ENCODE measurements around the gene PLCL1. TPM values are rescaled to one million over a fixed set of nuclear protein-coding genes. Genes with fewer than 3 reads are reported as not detected.
A peak's percentile ranks its signal among the peaks of the same experiment; 100 is the strongest.

The PLCL1 gene
- polyA plus RNA-seq, 1 donor: 20.7 TPM

DNA sequence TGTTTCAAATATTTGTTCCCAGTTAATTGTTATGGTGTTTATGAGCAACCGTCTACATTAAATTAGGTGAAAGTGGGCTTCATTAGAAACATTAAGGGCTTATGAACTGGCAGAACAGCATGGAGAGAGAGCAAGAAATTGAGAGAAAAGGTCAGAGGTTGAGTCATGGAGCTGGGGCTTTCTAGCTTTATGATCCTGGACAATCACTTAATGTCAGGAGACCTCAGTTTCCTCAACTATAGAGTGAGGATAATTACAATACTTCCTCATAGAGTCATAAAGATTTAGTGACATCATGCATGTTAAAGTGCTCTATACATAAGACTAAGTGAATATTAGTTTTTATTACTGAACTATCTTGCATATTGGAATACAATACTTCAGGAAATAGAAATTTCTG is 83.9 kb downstream of the PLCL1 start:
- DNase-seq: no peak

DNA sequence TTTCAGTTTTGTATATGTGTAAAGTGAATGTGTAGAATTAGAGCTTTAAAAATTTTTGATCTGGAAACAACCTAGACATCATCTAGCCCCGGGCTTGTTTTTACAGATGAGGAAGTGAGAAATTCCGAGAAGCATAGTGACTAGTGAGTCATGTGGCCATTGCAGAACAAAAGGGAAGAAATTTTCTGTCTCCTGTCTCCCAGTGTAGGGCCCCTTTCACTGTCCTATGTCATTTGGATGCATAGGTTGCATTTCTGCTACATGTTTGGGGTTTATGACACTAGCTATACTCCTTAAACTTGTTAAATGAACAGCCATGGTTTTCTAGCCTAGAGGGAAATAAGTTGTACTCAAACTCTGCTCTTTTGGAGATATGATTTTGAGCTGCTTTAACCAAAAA is 84.6 kb downstream of the PLCL1 start:
- no peak for DNase-seq

DNA sequence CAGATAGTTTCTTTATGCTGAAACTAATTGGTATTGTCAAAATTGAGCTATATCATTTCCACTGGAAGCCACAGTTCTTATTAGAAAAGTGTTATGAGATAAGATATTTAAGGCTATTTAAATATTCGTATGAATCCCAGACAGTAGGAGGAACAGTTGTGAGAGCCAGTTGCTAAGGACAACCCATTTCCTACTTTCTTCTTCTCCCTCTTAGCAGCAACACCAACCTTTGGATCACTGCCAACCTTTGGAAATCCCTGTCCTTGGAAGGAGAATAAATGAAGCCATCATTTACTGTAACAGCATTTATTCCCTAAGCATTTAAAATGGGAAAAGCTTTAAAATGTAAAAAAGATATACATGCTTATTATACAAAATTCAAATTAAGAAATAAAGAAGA is 85.8 kb downstream of the PLCL1 start:
- no peak for DNase-seq

DNA sequence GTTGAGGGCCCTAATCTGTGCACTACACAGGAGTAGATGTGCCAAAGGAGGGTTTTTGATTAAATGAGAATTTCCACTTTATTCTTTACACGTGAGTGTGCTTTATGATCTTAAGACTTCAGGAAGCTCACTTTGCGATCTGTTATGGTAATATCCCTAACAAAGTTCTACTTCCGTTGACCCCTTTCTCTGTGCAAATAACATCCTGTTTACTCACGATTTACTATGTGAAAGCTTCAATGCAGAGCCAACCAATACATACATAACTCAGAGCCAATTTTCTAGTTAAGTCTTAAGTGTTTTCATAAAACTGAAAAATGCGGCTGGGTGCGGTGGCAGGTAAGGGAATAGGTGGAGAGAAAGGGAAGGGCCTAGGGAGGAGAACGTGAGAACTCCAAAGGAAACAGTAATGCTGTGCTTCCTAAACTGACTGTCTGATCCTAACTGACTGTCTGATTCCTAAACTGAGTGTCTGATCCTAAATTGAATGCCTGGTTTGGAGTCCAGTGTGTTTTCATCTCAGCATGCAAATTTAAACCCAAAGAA is 87.6 kb downstream of the PLCL1 start:
- no peak for DNase-seq

DNA sequence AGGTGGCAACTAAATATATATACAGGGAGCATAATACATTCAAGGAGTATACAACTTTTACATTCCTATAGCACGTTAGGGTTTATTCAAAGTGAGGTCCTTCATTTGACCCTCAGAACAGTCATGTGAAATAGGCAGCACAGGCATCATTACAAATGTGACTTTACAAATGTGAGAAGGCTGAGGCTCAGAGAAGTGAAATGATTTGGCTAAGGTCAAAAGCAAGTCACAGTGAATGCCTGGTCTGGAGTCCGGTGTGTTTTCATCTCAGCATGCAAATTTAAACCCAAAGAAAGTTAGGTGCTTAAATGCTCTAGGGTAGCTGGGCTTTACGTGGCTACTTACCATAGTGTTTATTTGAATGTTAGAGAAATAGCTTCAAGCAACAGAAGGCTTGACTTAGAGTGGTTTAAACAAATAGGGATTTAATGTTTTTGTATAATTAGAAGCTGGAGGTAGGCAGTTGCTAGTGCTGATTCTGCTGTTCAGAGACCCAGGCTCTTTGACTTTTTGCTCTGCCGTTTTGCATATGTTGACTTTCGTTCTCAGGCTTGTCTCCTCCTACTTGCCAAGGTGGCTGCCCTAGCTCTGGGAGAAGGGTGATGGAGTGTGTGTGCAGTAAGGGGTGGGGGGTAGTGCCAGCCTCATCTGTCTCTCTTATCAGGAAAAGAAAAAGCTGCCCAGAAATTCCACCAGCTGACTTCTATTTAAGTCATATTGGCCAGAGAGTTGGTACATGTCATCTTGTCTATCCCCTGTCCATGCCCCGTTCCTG is 89.2 kb downstream of the PLCL1 start:
- no peak for DNase-seq

DNA sequence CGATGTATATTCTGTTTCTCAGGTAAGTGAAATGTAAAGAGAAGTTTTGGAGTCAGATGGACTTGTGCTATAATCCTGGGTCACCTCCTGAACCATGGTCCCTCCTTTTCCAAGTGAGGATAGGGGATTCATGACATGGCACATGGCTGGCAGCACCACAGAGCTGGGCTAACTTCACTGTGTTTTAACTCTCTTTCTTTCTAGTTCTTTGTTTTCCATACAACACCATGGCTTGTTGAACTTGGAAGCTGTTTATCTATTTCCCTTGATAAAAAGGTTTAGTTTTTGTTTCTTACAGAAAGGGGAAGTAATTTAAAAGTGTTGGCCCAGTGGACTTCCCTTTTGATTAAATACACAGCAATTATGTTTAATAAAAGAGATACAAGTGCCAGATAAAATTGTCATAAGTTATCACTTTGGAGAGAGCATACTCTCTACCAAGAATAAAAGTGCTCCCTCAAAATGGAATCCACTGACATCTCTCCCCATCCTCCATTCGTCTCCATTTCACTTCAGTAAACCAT is 90.4 kb downstream of the PLCL1 start:
- no peak for DNase-seq

DNA sequence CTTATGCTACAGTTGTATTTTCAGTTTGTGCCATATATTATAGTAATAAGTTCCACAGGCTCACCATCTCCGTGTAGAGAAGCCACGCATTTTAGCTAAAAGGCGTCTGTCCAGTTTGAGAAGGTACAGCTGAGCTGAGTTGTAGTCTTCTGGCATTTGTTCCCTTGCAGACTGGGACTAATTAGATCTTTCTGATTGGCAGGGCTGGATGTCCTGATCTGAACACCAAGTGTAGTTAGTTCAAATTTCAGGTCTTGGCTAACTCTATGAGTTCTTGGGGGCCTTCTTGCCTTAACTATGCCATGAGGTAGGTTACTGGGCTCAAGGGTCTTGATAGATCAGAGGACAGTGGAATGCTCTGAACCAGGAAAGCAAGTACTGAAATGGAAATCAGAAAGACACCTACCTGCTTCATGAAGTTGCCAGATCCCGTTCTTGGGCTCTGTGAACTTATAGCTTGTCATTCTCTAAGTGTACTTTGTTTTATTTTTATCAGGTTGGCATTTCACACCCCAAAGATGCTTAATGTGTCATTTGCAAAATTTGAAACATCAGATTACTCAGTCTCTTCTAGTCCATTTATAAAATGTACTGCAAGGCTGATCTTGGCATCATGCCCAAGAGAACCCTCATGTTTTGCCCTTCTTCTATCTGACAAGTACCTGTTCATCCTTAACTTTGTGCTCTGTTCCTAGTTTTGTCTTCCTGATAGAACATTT is 93.7 kb downstream of the PLCL1 start:
- no peak for DNase-seq

DNA sequence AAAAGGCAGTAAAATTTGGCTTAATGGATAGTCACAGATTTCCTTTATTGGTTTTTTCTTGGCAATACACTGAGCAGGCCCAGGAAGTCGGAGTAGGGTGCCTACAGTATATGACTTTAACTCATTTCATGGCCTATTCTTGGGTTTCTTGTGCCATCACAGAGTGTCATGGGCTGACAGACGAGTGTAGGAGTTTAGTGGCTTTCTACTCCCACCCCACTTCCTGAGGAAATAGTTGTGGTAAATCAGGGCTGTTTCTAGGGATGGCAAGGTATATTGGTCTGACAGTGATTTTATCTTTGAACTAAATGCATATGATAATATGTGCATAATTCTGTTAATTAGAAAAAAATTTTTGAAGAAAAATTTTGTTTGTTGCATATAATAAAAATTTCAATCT is 100.1 kb downstream of the PLCL1 start:
- DNase-seq: no peak

DNA sequence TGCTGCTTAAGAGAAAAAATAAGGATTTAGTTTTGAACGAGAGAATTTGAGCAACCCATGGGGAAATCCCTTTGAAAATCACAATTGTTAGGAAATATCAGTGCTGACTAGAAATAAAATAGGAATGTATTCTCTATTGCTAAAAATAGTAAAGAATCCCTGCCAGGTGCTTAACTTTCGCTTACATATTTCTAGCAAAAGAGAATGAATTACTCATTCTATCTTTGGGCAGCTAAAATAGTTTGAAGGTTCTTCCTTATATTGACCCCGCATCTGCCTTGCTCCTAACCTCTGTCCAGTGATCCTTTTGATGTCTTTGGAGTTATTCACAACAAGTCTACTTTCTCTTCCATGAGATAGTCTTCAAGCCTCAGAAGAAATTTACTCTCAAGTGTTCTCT is 103.8 kb downstream of the PLCL1 start:
- DNase-seq: peak; percentile 46

DNA sequence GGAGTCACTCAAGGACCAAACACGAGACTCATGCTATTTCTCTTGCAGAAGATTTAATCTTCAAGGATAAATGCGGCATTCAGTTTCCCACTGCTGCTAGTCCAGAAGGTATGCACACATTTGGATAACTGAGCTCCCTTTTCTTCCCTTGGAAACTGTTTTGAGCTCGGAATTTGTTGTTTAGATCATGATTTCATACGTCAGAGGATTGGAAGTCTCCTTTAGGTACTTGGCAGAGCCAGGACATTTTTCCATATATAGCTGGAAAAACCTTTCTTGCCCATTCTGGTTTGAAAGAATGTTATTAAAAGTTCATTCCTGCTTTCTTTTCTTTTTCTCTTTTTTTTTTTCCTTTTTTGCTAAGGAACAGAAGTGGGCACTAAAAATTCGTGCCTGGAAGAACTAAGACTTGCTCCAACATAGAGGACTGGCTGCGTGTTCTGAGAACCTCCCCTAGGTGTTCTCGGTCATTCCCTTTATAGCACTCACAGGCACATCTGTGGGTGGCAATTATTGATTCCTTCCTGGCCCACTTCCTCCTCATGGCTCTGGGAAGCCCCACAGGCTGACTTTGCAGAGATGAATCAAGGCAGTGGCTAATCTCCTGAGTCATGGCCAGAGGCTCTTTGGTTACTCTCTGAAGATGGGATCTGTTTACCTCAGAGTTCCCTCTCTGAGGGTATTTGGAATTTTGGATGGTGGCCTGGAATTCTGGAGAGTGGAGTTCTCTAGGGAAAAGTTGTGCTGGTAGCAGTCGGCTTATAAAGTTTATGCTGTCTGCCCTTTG is 104.8 kb downstream of the PLCL1 start:
- DNase-seq: peak; percentile 74

DNA sequence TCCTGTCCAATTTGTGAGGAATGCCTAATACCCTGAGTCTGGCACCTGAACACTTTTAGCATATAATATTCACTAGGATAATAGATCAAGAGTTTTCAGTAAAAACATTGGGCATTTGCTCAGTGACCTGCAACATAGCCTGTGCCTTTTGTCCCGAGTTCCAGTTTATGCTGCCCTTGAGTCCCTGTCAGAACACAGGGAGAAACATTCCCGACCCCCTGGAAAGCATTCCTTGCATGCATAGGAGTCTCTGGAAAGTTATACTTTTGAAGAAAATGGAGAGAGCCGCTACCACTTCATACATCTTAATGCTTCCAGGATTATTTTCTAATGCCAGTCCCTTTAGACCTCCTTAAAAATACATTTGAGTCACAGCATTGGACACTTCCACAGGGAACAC is 107.3 kb downstream of the PLCL1 start:
- DNase-seq: no peak

DNA sequence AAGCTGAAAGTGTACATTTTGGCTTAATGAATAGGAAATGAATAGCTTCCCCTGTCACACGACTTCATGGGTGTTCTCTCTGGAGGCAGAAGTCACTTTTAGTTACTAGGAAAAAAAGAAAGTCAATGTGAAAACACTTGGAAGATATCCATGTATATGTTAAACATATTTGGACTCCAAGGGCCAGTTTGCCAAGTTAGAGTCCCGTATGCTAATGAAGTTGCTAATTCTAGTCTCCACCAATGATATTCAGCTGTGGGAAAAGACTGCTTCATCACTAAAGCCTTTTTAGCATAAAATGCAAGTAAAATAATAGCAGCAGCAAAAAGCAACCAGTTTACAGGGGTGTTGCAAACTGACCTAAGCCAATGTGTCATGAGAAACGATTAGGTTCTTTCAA is 108.7 kb downstream of the PLCL1 start:
- DNase-seq: no peak

DNA sequence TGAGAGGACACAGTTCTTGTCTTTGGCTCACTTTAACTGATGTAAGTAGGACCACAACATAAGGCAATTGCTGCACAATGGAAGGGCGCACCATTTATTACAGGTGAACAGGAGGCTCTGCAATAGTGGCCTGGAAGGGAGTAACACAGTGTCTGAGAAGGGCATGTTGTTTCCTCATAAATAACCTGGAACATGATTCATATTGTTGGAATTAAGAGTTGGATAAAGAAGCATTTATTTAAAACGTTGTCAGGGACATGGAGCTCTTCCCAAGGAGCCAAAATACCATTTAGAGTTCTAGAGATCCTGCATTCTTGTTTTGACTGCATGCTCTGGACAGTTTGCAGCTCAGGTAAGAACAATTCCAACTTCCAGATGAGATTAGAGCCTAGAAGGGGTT is 110.4 kb downstream of the PLCL1 start:
- DNase-seq: no peak

DNA sequence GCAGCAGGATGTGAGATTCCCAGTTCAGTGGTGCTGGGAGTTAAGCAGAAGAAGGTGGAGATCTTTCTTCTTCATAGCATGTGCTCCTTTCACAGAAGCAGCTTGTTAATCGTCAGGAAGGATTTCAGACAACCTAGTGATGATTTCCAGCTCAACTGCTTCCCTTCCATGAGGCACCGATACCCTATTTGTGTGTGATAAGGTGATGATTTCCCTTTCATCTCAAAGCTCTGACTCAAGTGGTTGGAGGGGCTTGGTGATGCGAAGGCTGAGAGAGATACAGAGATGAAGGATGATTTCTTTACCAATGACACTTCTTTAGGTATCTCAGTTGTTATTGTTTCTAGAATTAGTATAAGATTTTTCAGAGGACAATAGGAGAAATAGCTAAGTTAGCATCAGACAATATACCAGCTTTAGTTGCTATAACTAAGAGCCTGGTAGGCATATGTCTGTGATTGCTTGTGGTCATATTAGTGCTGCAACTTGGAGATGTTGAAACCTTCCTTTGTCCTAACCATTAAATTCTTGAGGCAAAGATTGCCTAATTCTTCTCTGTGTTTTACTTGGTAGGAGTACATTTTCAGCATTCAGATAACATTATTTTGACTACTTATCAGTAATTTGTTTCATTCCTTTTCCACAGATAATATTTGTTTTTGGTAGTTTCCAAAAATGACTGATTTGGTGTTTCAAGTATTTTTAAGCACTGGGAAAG is 111.3 kb downstream of the PLCL1 start:
- DNase-seq: no peak

DNA sequence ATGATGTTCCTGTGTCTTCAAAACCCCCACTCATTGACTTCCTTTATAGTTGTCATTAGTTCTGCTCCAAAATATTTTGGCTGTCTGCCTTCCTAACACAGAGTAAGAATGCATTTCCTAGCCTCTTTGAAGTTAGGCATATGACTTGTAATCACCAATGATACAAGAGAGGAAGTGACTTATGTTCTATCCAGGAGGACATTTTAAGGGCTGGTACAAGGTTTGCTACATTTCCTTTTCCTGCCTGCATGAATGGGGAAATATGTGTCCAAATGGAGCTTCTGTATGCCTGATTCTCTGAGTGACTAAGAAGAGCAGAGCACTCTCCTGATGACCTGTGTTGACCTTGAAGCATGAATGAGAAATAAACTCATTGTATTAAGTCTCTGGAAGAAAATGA is 115.1 kb downstream of the PLCL1 start:
- DNase-seq: no peak

DNA sequence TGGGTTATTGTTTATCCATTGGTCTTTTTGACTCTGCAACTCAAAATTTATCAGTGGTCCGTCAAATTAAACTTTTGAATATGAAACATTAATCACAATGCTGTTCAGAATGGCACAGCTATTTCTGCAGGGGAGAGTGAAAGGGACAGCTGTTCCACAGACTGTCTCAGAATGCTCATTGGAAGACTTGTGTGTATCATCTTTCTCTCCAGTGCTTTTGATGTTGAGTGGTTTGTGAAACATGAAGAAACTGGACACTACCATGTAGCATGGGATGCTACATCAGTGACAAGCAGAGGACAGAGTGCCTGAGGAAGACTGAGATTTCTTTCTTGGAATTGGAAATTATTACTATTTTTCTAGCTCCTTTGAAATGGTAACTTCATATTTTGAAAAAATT is 115.7 kb downstream of the PLCL1 start:
- no peak for DNase-seq

DNA sequence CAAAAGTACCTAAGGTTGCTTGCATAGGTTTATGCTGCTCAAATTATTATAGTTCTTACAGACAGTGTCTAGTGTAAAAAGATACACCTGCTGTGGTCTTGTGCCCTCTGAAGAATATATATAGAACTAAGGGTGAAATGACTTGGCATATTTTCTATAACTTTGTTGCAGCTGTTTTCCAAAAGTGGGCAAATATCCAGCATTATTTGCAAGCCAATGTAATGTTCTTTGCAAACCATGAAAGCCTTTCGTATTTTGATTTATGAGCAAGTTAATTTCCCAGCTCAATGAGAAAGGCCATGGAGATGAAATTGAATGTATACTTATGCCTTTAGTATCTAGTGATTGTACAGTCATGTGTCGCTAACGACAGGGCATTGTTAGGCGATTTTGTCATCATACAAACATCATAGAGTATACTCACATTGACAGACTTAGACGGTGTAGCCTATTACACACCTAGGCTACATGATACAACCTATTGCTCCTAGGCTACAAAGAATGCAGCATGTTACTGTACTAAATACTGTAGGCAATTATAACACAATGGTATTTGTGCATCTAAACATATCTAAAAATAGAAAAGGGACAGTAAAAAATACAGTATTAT is 116.3 kb downstream of the PLCL1 start:
- no peak for DNase-seq

DNA sequence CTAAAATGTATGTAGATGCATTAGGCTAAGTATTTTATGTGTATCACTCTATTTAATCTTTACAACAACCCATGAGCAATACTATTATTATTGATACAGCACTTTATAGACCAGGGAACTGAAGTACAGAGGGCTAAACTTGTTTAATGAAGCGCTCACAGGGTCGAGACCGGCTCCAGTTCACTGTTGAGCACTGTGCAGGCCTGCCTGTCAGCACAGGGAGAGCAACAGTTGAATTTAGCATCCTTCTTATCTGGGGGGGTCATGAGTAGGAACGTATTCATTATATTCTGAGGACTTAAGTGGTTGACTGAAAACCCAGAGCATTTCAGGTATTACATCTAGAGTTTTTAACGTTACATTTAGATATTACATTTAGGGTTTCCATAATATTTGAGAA is 120.1 kb downstream of the PLCL1 start:
- no peak for DNase-seq

DNA sequence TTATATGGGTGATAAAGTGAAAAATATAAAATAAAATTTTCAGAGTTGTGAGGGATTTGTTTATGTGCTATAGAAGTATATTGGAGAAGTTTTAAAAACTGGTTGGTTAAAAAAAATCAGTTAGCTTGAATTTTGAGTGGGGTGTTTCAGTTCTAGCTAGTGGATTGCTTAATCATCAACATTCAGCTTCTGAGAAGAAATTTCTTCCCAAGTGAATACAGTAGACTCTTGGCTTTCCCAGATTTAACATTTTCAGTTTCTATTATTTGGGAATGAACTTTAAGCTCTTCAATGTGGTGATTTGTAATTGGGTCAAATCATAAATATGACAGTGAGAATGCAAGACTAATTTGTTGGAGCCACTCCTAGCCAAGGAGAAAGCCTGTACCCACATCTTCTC is 120.8 kb downstream of the PLCL1 start:
- DNase-seq: no peak

DNA sequence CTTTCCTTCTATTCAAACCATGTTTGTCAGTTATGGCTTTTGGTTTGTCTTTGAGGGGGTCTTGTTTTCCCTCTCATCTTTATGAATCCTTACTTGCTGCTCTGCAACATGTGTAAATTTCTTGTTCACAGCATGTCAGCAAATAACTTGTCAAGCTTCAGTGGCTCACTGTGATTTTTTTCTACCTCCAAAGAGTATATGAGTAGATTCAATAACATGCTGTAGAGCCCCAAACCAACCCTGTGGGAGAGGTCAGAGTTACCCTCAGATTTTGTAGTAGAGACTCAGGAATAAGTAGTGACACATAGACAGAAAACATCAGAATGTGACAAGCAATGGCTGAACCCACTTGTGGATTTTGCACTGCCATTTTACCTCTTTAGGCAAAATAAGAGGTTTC is 121.6 kb downstream of the PLCL1 start:
- no peak for DNase-seq

DNA sequence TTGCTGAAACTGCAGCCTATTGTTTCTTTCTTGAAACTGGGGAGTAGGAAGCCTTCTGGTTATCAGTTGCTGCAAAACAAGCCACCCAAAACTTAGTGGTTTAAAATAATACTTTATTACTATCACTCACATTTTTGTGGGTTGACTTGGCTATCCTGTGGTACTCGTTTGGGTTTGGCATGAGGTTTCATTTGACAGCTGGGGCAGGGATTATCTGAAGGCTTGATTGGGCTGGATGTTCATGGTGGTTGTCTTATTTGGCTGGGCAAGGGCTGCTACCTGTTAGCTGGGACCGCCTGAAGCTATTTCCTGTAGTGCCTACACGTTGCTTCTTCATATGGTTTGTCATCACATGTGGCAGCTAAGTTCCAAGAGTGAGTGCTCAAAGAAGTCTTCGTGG is 122.3 kb downstream of the PLCL1 start:
- no peak for DNase-seq

DNA sequence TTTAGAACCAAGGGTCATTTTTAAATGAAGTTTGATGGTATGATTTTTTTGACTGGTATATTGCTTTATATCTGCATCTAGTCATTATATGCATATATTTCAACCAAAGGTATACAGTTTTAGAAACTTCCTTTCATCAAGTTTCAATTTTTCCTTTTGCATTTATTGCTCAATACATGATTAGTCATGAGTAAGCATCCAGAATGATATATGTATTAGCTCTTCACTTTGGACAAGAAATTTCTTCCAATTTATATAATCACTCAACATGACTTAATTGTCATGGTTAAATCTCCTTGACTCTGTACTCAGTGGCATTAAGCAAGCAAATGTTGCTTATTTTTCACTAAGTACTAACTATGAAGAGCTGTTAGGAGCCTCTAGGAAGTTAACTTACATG is 123.6 kb downstream of the PLCL1 start:
- DNase-seq: no peak

Measured in hindlimb muscle (tissue), 1 donor.